Activated naive CD4-positive, alpha-beta T cell treated with anti-CD3 and anti-CD28 coated beads, Interleukin-2, amount 50 U/mL, for 72 hours (primary cell): ENCODE results near the gene CBFB. TPM values are rescaled to one million over a fixed set of nuclear protein-coding genes. Genes with fewer than 3 reads are reported as not detected.

Experiments
- ATAC-seq, 2 donors: fragments of 150-1000 bp; cut with Tn5 transposase; 2 replicates each; pipeline ENCODE4 v1.10.0; 2021; ENCODE audit warnings: mild to moderate bottlenecking in 2 of 2, moderate library complexity in 2 of 2
- DNase-seq, 2 donors: peaks; one replicate each; pipeline ENCODE4 v3.0.0; 2021 to 2022; ENCODE audit warnings: low spot score in 2 of 2
- H3K27ac Mint-ChIP-seq, 2 donors: one replicate each; pipeline ENCODE4 v1.8.0; 2022; ENCODE audit warnings: mild to moderate bottlenecking in 2 of 2, mixed read lengths in 2 of 2
- H3K36me3 Mint-ChIP-seq, 2 donors: one replicate each; pipeline ENCODE4 v1.8.0; 2022; ENCODE audit warnings: mixed read lengths in 2 of 2
- H3K9me3 Mint-ChIP-seq, 2 donors: one replicate each; pipeline ENCODE4 v1.8.0; 2022; ENCODE audit warnings: mixed read lengths in 2 of 2
- total RNA-seq, 2 donors: library from RNA; stranded (reverse); gene quantifications; one replicate each; pipeline ENCODE4 v1.2.3, GENCODE V29; 2022

The CBFB gene
- total RNA-seq, 2 donors from 2014 or later, result 119 to 124 TPM

DNA sequence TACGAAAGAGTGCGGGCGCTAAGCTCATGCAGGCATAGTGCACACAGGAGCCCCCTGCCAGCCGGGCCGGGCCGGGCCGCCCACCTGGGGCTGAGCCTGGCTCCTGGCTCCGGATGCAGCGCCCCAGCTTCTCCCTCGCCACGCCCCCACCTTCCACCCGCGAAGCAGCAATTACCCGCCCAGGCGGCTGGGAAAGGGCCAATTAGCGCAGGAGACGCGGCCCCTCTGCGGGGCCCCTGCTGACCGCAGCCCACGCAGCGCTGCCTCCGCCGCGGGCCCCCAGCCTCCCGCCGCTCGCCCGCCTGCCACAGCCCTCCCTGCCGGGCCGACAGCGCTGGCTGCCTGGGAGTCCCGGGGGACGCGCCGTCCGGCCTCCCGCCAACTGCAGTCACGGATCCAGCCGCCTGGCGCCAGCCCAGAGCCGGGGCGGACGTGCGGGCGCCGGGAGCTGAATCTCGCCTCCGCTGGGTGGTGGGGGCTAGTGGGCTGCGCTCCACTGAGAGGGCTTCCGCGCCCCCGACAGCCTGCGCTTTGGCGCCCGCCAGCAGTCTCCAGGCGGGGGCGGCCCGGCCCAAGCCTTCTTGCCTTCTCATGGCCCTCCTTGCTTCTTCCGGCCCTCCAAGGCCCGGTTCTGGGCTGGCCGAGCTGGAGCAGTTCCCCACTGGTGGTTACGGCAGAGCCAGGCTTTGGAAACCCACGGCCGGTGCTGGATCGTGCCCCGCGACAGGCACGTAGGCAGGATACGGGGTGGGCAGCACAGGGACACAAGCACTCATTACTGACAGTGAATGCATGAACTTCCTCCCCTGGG is 14.9 kb upstream of the CBFB start:
- Mint-ChIP-seq H3K27ac (peak overlapping the region; percentile 77 to 88), H3K36me3 (no peaks in the 10 kb centered on the region), H3K9me3 (no peaks in the 10 kb centered on the region)
- ATAC-seq, result peak; percentile 50 to 67
- DNase-seq, result peak; percentile 75 to 83

DNA sequence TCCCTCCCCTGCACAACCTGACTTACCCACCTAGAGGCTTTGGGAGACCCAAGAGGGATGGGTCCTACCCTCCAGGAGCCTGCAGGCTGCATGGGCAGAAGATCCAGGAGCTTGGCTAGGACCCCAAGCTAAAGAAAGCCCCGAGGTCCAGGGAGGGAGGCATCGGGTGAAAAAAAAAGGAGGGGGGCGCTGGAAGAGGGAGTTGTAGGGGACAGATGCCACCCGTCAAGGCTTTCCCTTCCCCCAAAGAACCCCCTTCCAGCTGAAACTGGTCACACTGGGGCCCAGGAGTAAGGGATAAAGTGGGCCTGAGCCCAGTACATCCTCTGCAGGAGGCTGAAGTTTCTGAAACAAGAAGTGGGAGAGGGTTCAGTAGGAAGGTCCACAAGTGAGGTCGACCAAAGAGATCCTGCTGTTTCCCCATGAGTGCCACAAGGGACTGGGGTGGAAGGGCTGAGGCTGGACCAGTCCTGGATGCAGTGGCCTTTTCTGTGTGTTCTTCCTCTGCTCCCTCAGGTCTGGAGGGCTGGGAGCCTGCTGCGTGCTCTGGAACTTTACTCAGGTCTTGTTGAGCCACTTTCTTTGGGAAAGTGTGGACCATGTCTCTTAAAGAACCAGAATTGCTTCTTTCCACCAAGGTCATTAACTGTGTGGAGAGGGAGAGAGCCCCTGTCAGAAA is 14.2 kb upstream of the CBFB start:
- Mint-ChIP-seq H3K27ac (peak overlapping the region; percentile 77 to 88), H3K9me3 (no peaks in the 10 kb centered on the region), H3K36me3 (no peaks in the 10 kb centered on the region)
- ATAC-seq, result no peak
- DNase-seq, result no peak

DNA sequence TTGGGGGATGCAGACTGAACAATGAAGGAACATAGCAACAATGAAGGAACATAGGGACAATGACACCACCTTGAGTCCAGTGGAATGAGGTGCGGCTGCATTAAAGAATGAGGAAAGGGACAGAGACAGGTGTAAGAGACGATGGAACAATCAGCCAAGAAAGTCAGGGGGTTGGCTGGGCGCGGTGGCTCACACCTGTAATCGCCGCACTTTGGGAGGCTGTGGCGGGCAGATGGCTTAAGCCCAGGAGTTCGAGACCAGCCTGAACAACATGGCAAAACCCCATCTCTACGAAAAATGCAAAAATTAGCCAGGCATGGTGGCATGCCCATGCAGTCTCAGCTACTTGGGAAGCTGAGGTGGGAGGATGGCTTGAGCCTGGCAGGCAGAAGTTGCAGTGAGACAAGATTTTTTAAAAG is 13.6 kb upstream of the CBFB start:
- Mint-ChIP-seq H3K27ac (no peak overlapping the region), H3K9me3 (no peaks in the 10 kb centered on the region), H3K36me3 (no peaks in the 10 kb centered on the region)
- no peak for ATAC-seq
- no peak for DNase-seq

DNA sequence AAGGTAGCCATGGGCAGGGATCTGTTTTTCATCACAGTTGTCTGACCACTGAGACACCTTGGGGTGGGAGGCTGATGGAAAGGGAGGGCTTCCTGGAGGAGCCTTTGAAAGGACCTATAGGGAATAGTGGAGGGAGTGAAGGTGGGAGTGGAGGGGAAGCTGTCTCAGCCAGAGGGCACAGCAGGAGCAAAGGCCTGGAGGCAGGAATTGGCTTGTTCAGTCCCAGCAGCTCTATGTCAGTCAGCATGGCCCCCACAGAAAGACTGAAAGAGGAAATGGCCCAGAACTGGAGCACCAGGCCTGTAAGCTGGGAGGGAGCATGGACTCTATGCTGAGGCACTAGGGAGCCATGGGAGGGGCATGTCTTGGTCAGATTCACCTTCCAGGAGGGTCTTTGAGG is 12.8 kb upstream of the CBFB start:
- Mint-ChIP-seq H3K36me3 (no peaks in the 10 kb centered on the region), H3K27ac (peak overlapping the region in 1 of 2 donors; percentile 17), H3K9me3 (no peaks in the 10 kb centered on the region)
- ATAC-seq, result no peak
- no peak for DNase-seq

DNA sequence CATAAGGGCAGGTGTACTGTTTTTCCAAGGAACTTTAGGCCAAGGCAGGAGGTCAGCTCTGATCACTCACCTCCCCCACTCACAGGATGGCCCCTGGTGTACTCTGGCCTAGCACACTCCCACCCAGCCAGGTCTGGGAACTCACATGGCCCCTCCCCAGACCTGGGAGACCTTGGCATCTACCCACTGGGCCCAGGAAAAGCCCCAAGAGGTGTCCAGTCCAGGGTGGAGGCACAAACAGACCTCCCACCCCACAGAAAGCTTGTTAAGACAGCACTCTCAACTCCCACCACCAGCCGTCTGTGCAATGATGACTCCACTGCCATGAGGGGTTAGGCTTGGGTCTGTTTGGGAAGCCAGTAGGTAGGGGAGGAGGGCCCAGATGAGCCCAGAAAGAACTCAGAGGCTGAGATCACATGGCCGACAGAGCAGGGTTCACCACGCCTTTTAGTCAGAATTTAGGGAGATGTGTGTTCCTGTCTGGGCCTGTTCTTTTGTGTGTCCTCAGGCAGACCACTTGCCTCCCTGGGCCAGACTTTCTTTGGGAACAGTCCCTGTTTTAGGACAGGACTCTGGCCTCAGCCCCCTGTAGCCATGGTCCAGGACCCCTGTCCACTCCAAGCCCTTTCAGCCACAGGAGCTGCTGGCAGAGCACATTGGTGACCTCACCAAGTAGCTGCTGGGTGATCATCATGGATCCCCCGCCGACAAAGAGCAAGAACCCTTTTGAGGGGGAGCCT is 12.1 kb upstream of the CBFB start:
- ATAC-seq (no peak), DNase-seq (no peak)
- no peak overlapping the region for H3K27ac Mint-ChIP-seq

DNA sequence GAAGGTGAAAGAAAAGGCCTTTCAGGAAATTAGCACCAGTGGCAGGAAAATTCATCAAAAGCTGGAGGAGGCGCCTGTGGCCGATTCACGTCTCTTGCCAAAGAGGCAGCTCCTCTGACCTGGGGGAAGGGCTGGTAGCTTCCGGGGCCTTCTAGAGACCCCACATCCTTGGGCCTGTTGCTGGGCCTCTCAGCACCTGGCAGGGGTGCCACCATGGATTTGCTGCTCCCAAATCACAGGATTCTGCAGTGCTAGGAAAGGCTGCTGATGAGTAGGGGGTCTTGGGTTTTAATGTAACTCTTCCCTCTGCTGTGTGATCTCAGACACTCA is 11.6 kb upstream of the CBFB start:
- Mint-ChIP-seq H3K9me3 (no peaks in the 10 kb centered on the region), H3K36me3 (no peaks in the 10 kb centered on the region), H3K27ac (no peak overlapping the region)
- ATAC-seq (no peak), DNase-seq (no peak)

More for the DNA sequence above, 12.1 kb upstream of the CBFB start:
- Mint-ChIP-seq H3K36me3 (no peaks in the 10 kb centered on the region), H3K9me3 (no peaks in the 10 kb centered on the region)

DNA sequence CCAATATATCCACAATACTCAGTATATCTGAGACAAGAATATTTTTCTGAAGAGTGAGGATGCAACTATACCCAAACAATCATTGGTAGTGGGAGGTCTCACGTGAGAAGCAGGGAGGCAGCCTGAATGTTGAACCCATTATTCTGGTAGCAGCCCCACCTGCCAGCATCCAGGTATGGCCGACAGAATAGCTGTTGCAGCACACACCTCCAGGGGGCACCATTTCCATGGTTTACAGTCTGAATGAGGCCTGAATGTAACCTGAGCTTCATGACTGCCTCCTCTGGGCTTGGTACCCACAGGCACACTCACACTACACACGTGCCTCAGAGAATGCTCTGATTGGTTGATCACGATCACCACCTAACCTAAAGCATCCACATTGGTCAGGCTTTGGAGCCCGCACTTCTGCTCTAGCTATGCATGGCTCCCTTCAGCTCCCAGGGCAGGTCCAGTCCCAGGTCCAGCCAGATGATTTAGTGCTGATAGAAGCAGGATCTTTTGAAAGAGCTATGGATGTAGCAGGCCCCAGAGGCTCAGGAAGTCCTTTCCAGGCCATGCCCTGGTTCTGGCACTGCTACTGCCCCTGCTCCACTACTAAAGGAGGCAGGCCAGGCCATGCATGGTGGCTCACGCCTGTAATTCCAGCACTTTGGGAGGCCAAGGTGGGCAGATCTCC is 11.0 kb upstream of the CBFB start:
- peak; percentile 95 to 96 for ATAC-seq
- Mint-ChIP-seq H3K36me3 (no peaks in the 10 kb centered on the region), H3K27ac (no peak overlapping the region), H3K9me3 (no peaks in the 10 kb centered on the region)
- peak; percentile 82 to 95 for DNase-seq

DNA sequence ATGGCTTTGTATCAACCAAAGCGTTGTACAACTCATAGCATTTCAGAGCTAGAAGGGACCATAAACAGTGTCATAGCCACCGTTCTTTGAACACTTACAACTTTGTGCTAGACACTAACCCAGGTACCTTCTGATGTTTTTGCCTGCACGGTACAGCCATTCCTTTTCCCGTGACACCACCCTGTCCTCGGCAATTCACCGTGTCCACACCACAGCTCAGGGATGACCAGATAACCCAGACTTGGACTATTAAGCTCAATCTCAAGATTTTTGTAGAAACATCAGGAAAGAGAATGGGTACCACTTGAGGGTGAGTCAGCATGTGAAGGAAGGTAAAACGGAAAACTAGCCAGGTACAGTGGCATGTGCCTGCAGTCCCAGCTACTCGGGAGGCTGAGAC is 9.8 kb upstream of the CBFB start:
- H3K9me3 Mint-ChIP-seq, result no peaks in the 10 kb centered on the region
- peak in 1 of 2 donors; percentile 14 for DNase-seq
- no peak for ATAC-seq
- H3K27ac Mint-ChIP-seq, result no peak overlapping the region
- no peaks in the 10 kb centered on the region for H3K36me3 Mint-ChIP-seq

DNA sequence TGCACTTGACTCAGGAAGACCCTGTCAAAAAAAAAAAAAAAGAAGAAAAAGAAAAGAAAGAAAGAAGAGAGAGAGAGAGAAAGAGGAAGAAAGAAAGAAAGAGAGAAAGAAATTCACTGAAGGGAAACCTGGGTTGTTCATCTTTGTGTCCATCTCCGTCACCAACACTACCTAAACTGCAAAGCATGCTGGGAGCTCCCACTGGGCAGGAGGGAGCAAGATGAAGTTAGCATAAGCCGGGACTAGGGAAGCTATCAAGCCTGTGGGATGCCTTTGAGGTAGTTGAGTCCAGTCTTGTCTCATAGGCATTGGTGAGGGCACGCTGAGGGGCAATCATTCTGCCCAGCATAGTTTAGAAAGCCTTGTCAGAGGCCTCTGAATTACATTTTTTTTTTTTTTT is 7.6 kb upstream of the CBFB start:
- peak in 1 of 2 donors; percentile 14 for DNase-seq
- Mint-ChIP-seq H3K36me3 (no peaks in the 10 kb centered on the region), H3K9me3 (no peaks in the 10 kb centered on the region), H3K27ac (no peak overlapping the region)
- no peak for ATAC-seq

DNA sequence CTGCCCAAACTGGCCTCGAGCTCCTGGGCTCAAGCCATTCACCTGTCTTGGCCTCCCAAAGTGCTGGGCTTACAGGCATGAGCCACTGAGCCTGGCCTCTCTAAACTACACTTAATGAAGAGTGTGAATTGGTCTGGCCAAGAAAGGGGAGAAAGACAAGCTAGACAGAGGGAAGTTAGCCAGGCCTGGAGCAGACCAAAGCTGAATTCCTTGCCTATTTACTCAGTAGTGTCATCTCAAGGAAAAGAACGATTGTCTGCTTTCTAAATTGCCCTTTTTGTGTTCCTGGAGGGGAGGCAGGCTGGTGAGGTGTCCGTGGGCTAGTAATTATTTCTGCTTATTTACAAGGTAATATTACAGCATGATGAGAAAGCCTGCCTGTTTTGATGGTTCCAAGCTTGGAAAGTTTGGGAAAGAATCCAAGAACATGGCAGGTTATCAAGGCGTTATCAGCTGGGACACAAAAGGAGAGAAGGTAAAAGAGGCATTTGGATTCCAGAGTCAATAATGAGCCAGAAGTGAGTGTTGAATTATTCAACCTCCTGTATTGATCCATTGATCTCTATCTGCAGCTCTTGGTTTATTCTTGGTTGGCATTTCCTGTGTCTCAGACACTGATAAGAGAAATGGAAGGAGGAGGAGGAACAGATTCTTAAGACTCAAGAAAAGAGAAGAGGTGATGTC is 6.3 kb upstream of the CBFB start:
- DNase-seq, result peak in 1 of 2 donors; percentile 16
- H3K9me3 Mint-ChIP-seq, result no peaks in the 10 kb centered on the region
- no peak overlapping the region for H3K27ac Mint-ChIP-seq
- no peak for ATAC-seq
- H3K36me3 Mint-ChIP-seq, result no peaks in the 10 kb centered on the region

DNA sequence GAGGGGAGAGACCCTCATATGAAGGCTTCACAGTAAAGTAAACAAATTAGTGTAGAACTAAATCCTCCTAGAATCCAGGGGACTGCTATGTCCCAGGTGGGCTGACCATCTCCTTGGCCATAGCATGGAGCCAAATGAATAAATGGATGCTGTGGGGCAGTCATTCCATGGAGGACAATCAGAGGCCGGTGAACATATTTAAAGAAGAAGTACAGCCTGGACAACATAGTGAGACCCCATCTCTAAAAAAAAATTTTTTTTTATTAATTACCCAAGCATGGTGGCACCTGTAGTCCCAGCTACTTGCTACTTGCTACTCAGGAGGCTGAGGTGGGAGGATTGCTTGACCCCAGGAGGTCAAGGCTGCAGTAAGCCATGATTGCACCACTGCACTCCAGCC is 5.3 kb upstream of the CBFB start:
- H3K36me3 Mint-ChIP-seq, result no peaks in the 10 kb centered on the region
- DNase-seq, result no peak
- no peak for ATAC-seq
- no peaks in the 10 kb centered on the region for H3K9me3 Mint-ChIP-seq
- no peak overlapping the region for H3K27ac Mint-ChIP-seq

DNA sequence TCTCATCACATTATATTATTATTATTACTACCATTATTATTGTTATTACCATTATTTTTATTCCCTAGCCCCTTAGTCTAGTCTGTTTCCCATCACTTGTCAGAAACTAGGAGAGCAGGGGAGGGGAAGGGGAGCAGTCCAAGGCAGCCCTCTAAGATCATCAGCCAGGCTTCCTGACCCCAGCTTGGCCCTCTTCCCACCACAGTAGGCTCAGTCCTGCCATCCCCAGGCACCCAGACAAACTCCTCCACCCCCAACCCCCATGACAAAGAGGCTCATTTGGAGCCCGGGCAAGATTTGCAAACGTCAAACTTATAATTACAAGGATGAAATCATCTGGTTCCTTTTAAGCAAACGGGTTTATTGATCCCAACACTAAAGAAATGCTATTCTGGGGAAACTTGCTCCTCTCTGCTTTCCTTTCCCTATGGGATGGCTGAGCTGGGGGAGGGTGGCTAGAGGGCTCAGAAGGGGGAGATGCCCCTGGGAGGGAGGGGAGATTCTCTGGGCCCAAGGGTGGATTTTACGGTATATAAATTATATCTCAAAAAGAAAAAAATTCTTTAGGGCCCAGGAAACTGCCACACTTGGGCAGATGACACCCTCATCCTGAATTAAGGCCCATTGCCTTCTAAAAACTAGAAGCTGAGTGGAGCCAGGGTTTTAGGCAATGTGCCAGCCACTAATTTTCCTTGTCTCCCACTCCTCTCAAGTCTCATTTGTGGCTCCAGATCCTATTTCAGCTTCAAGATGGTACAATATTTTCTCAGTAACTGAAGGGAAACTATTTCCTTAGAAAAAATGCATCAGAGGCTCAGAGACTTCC is 4.4 kb upstream of the CBFB start:
- DNase-seq (no peak), ATAC-seq (no peak)
- H3K27ac Mint-ChIP-seq, result no peak overlapping the region
- H3K36me3 Mint-ChIP-seq, result no peaks in the 10 kb centered on the region
- H3K9me3 Mint-ChIP-seq, result no peaks in the 10 kb centered on the region

DNA sequence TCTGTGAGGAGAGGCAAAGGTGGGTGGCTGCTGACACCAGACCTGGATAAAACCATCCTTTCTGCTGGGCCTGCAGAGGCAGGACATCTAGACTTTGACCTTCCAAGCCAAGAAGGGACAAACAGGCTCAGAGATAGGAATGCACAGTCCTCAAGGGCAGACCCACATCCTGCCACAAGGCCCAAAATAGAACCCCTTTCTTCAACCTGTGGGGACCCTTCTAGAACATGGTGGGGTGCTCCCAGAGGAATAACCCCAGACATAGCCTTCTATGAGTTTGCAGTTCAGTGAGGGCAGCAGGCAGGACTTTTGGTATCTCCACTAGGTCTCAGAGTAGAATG is 3.8 kb upstream of the CBFB start:
- Mint-ChIP-seq H3K9me3 (no peaks in the 10 kb centered on the region), H3K36me3 (peaks cover 5% of the 10 kb centered on the region in 2 donors), H3K27ac (no peak overlapping the region)
- ATAC-seq (no peak), DNase-seq (peak in 1 of 2 donors; percentile 14)

DNA sequence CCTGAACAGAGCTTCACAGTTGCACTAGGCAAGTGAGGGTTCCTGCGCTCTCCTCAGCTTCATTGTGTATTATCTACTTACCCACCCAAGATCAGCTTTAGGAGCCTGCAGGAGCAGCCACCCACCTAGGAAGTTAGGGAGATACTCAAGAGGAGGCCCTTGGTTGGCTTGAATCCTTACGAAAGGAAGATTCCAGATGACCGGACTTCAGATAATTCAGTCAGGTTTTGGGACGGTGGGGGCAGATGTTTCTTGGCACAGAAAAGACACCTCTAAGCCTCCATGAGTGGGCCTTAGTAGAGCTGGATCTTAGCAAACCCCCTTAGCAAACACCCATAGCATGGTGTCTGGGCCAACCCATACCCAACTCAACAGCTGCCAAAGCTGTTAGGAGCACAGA is 2.4 kb upstream of the CBFB start:
- no peak overlapping the region for H3K27ac Mint-ChIP-seq
- no peaks in the 10 kb centered on the region for H3K9me3 Mint-ChIP-seq
- H3K36me3 Mint-ChIP-seq, result peaks cover 12 to 14% of the 10 kb centered on the region in 2 donors
- DNase-seq (no peak), ATAC-seq (no peak)

DNA sequence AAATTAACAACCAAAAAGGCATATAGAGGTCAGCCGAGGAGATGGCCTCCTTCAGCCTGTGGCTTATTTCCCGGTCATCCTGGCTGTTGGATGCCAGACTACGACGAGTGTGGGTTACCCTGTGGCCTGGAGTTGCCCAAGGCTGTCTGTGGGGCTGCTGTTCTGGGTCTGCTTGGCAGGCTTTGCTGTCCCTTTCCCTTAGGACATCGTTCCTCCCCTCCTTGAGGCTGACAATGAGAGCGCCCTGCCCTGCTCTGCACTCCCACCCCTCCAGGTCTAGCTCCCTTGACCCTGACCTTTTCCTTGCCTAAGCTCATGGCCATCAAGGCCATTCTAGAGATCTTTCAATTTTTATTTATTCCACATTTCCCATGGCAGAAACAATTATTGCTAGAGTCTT is 1.9 kb upstream of the CBFB start:
- H3K27ac Mint-ChIP-seq, result peak overlapping the region in 1 of 2 donors; percentile 60
- no peak for ATAC-seq

More for the DNA sequence above, 1.9 kb upstream of the CBFB start:
- H3K9me3 Mint-ChIP-seq, result no peaks in the 10 kb centered on the region
- peaks cover 16 to 19% of the 10 kb centered on the region in 2 donors for H3K36me3 Mint-ChIP-seq
- peak in 1 of 2 donors; percentile 21 for DNase-seq
